Endothelial cell of coronary artery (primary cell): Measurements from ENCODE around the gene GPR132. TPM values are rescaled to one million over a fixed set of nuclear protein-coding genes. Genes with fewer than 3 reads are reported as not detected.

Experiments
- total RNA-seq: library from RNA; depleted of rRNA; stranded (reverse); fragments of >200 nt; gene quantifications from 2 replicates; pipeline ENCODE4 v1.2.3, GENCODE V29; 2014

Gene GPR132, protein sequence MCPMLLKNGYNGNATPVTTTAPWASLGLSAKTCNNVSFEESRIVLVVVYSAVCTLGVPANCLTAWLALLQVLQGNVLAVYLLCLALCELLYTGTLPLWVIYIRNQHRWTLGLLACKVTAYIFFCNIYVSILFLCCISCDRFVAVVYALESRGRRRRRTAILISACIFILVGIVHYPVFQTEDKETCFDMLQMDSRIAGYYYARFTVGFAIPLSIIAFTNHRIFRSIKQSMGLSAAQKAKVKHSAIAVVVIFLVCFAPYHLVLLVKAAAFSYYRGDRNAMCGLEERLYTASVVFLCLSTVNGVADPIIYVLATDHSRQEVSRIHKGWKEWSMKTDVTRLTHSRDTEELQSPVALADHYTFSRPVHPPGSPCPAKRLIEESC
- 0.18 TPM in 1 of 2 replicates, not detected in the other for total RNA-seq

DNA sequence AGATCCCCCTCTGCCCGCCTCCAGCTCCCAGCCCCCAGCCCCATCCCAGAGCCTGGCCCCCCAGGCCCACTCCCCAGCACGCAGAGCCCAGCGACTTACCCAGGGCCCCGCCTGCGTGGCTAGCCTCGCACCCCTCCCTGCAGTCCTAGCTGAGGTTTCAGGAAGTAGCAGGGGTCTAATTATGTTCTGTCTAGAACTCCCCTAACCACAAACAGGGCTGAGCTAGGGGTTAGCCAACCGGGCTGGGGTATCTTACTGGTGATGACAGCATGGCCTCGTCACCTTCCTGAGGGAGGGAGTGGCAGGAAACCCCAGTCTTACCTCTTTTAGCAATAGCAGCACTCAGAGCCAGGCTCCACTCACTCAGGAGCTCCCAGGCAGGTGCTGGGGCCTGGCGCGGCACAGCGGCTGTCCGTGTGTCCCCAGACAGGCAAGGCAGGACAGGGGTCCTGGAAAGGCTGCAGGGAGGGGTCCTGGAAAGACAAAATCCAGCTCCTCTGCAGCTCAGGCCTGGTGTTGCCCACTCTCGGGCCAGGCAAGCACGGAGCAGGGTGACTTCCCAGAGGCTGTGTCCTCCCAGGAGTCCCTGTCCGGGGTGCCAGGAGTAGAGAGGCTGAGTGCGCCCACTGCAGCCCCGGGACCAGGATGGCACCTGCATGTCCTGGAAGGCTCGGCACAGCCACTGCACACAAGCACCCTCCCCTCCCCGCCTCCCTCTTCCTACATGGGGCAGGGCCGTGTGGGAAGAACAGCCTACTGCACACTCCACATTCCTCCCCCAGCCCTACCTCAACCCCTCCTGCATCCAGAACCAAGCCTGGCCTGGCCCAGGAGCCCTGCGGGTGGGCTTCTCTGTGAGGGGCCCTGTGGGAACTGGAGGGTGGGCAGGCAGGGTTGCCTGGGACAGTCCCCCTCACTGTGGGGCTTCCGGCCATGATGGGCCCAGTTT is at the start of gene GPR132:
Gene GPR132, minus strand, starts transcription at position 151 of the 949 bp plus-strand sequence. CDS start 10,010 bp downstream, outside the sequence.

DNA sequence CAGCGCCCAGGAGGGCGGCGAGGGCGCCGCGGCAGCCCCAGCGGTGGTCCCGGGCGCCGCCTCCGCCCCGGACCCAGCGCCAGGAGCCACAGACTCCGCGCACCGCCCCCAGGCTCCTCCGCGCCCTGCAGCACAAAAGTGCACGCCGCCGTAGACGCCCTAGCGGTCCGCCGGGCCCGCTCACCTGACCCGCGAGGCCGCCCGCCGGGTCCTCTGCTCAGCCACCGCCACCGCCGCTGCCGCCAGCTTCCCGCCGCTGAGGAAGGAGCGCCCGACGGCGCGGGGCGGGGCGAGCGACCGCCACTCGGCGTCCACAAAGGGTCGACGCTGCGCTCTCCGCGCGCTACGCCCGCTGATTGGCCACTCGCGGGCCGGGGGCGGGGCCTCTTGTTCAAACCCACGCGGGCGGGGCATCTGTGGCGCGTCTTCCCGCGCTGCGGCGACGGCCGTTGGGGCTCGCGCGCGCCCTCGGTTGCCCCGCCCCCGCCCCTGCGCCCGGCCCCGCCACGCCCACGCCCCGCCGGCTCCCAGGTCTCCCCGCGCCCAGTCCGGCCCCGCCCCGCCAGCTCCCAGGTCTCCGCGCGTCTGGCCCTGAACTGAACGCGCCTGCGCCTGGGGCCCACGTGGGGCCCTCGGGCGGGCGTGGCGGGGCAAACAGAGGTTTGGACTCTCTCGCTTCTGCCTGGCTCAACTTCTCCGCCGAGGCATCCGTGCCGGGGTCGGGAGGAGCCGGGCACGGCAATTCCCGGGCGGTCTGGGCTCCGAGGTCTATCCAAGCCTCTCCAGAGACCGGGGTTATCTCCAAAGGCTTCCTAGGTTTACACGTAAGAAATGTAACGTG is 44.2 kb downstream of the GPR132 start, which contains the start of gene CDCA4:
Gene CDCA4, minus strand, starts transcription at position 269 of the 841 bp plus-strand sequence. CDS start 9,154 bp downstream, outside the sequence.

Other genes starting within 250 kb of the GPR132 start
- gene CEP170B, start 200.2 kb downstream of the GPR132 start, total RNA-seq = 13.8 and 17.7 TPM in 2 replicates
- gene PLD4, start 140.6 kb downstream of the GPR132 start, total RNA-seq = under 0.01 TPM in 2 replicates
- gene AHNAK2, start 87.1 kb downstream of the GPR132 start, total RNA-seq = 66.2 and 78.0 TPM in 2 replicates
- 5.2 and 6.8 TPM in 2 replicates for gene CLBA1, start 79.6 kb downstream of the GPR132 start, total RNA-seq
- 29.9 and 38.1 TPM in 2 replicates for gene CDCA4, start 44.3 kb downstream of the GPR132 start, total RNA-seq
- gene JAG2, start 103.3 kb upstream of the GPR132 start, total RNA-seq = 96.3 and 97.8 TPM in 2 replicates
- gene NUDT14, start 115.9 kb upstream of the GPR132 start, total RNA-seq = 28.7 and 47.4 TPM in 2 replicates
- 50.4 and 52.6 TPM in 2 replicates for gene BTBD6, start 183.1 kb upstream of the GPR132 start, total RNA-seq
- gene BRF1, start 235.6 kb upstream of the GPR132 start, total RNA-seq = 40.8 and 43.6 TPM in 2 replicates
- gene PACS2, start 249.3 kb upstream of the GPR132 start, total RNA-seq = 49.5 and 71.0 TPM in 2 replicates